Measurements from ENCODE around the gene TSPEAR. TPM values are rescaled to one million over a fixed set of nuclear protein-coding genes. Genes with fewer than 3 reads are reported as not detected.

Gene TSPEAR
- total RNA-seq, 2 experiments from 2014 or later: not detected

DNA sequence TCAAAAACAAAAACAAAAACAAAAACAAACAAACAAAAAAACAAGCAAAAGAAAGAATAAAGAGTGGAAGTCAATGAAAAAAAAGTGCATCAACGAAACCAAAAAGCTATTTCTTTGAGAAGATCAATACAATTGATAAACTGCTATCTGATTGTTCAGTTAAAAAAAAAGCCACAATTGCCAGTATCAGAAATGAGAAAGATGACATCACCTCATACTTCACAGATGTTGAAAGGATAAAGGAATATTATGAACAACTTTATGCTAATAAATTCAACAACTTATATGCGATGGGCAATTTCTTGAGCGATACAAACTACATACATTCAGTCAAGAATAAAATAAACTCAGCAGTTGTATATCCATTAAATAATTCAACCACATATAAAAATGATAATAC is 258.3 kb downstream of the TSPEAR start:
- Histone ChIP-seq H3K9me3 (ENCODE audit: low read length) (no peaks in the 10 kb centered on the region), H3K27ac (ENCODE audit: low read depth, low read length, poor library complexity, severe bottlenecking) (no peak overlapping the region), H3K9me2 (ENCODE audit: insufficient read depth, low read length) (no peaks in the 10 kb centered on the region), H3K36me3 (ENCODE audit: insufficient read depth, low read length) (no peaks in the 10 kb centered on the region), H4K20me1 (ENCODE audit: insufficient read depth, low read length) (no peaks in the 10 kb centered on the region), H3K4me3 (ENCODE audit: low read depth, low read length, poor library complexity, severe bottlenecking) (no peak overlapping the region), H3K79me2 (ENCODE audit: insufficient read depth, low read depth, low read length) (no peaks in the 10 kb centered on the region), H2AFZ (ENCODE audit: low read length) (no peak overlapping the region), H3K4me1 (ENCODE audit: insufficient read depth, low read length, poor library complexity, severe bottlenecking) (no peaks in the 10 kb centered on the region), H3K4me2 (ENCODE audit: low read length) (no peak overlapping the region)
- ChIA-PET CTCF (ENCODE audit: unreplicated experiment) (no interaction called here), POLR2A (no interaction called here)
- DNase-seq (ENCODE audit: low spot score): no peak
- no TSS peak for BruUV-seq (replicated peaks)
- intact Hi-C loops (cut with micrococcal nuclease; ENCODE audit: unreplicated experiment): no loop called here
- TF ChIP-seq EZH2phosphoT487 (IDR thresholded peaks at IDR 0.05; ENCODE audit: borderline replicate concordance, low read depth, low read length): no peak
- TF ChIP-seq, protein P1, sequence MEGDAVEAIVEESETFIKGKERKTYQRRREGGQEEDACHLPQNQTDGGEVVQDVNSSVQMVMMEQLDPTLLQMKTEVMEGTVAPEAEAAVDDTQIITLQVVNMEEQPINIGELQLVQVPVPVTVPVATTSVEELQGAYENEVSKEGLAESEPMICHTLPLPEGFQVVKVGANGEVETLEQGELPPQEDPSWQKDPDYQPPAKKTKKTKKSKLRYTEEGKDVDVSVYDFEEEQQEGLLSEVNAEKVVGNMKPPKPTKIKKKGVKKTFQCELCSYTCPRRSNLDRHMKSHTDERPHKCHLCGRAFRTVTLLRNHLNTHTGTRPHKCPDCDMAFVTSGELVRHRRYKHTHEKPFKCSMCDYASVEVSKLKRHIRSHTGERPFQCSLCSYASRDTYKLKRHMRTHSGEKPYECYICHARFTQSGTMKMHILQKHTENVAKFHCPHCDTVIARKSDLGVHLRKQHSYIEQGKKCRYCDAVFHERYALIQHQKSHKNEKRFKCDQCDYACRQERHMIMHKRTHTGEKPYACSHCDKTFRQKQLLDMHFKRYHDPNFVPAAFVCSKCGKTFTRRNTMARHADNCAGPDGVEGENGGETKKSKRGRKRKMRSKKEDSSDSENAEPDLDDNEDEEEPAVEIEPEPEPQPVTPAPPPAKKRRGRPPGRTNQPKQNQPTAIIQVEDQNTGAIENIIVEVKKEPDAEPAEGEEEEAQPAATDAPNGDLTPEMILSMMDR (conservative IDR thresholded peaks at IDR 0.05; ENCODE audit: low read length): no peak

DNA sequence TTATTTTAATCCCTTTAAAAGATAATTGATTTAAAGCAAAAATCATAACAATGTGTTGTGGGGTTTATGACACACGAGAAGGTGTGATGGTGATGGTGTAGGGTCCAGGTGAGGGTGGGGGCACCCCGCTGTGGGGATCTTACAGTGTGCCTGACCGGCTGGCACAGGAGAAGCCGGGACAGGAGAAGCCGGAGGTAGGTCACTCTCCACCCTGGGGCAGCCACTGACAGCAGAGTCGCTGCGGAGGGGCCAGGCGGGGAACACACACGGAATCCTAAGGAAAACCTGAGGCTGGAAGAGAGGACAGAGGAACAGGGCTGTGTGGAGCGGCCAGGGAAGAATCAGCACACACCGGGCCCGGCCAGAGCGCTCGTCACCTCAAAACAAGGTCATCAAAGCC is 260.4 kb downstream of the TSPEAR start:
- no peaks in the 10 kb centered on the region for H3K79me2 ChIP-seq (ENCODE audit: insufficient read depth, low read depth, low read length)
- no peaks in the 10 kb centered on the region for H3K9me2 ChIP-seq (ENCODE audit: insufficient read depth, low read length)
- POLR2A ChIA-PET: no interaction called here
- no peaks in the 10 kb centered on the region for H3K36me3 ChIP-seq (ENCODE audit: insufficient read depth, low read length)
- CTCF ChIA-PET (ENCODE audit: unreplicated experiment): no interaction called here
- no peak overlapping the region for H3K27ac ChIP-seq (ENCODE audit: low read depth, low read length, poor library complexity, severe bottlenecking)
- H3K9me3 ChIP-seq (ENCODE audit: low read length): no peaks in the 10 kb centered on the region
- no peaks in the 10 kb centered on the region for H3K4me1 ChIP-seq (ENCODE audit: insufficient read depth, low read length, poor library complexity, severe bottlenecking)
- no peak overlapping the region for H2AFZ ChIP-seq (ENCODE audit: low read length)
- H3K4me2 ChIP-seq (ENCODE audit: low read length): no peak overlapping the region
- no peak for DNase-seq (ENCODE audit: low spot score)
- no peak for TF ChIP-seq EZH2phosphoT487 (IDR thresholded peaks at IDR 0.05; ENCODE audit: borderline replicate concordance, low read depth, low read length)
- TF ChIP-seq, protein P1 (conservative IDR thresholded peaks at IDR 0.05; ENCODE audit: low read length): no peak
- no TSS peak for BruUV-seq (replicated peaks)
- intact Hi-C loops (cut with micrococcal nuclease; ENCODE audit: unreplicated experiment): no loop called here
- H4K20me1 ChIP-seq (ENCODE audit: insufficient read depth, low read length): no peaks in the 10 kb centered on the region
- H3K4me3 ChIP-seq (ENCODE audit: low read depth, low read length, poor library complexity, severe bottlenecking): no peak overlapping the region

GRCh38 chr21:44450402-44450801 is 261.0 kb downstream of the TSPEAR start:
- H3K9me2 ChIP-seq (ENCODE audit: insufficient read depth, low read length): no peaks in the 10 kb centered on the region
- no peaks in the 10 kb centered on the region for H4K20me1 ChIP-seq (ENCODE audit: insufficient read depth, low read length)
- no peak for TF ChIP-seq EZH2phosphoT487 (IDR thresholded peaks at IDR 0.05; ENCODE audit: borderline replicate concordance, low read depth, low read length)
- TF ChIP-seq, protein P1 (conservative IDR thresholded peaks at IDR 0.05; ENCODE audit: low read length): no peak
- no peaks in the 10 kb centered on the region for H3K36me3 ChIP-seq (ENCODE audit: insufficient read depth, low read length)
- no peak overlapping the region for H2AFZ ChIP-seq (ENCODE audit: low read length)
- DNase-seq (ENCODE audit: low spot score): no peak
- CTCF ChIA-PET (ENCODE audit: unreplicated experiment): no interaction called here
- POLR2A ChIA-PET: no interaction called here
- H3K4me2 ChIP-seq (ENCODE audit: low read length): no peak overlapping the region
- no peaks in the 10 kb centered on the region for H3K4me1 ChIP-seq (ENCODE audit: insufficient read depth, low read length, poor library complexity, severe bottlenecking)
- H3K4me3 ChIP-seq (ENCODE audit: low read depth, low read length, poor library complexity, severe bottlenecking): no peak overlapping the region
- H3K27ac ChIP-seq (ENCODE audit: low read depth, low read length, poor library complexity, severe bottlenecking): no peak overlapping the region
- BruUV-seq (replicated peaks): no TSS peak
- H3K9me3 ChIP-seq (ENCODE audit: low read length): no peaks in the 10 kb centered on the region
- H3K79me2 ChIP-seq (ENCODE audit: insufficient read depth, low read depth, low read length): no peaks in the 10 kb centered on the region
- intact Hi-C loops (cut with micrococcal nuclease; ENCODE audit: unreplicated experiment): no loop called here

Data from OCI-LY7 (cell line).